ACHN (cell line): ENCODE results near the gene POGZ.

Source experiments
- DNase-seq: peaks from one replicate; pipeline ENCODE4 v3.0.0-alpha.2; 2015
- in situ Hi-C: cut with HindIII; loops from 2 replicates; pipeline ENCODE4 v1.10.0; 2017; ENCODE audit warnings: low sequenced_read_pairs, low pct_ligation_motif_present, low pct_unique_long_range_greater_than_20kb

Gene POGZ

GRCh38 chr1:151362308-151363155 is 96.8 kb downstream of the POGZ start:
- in situ Hi-C loops = no loop called here
- DNase-seq = no peak

- in situ Hi-C loops = no loop called here
Measured at GRCh38 chr1:151361883-151362282, 97.4 kb downstream of the POGZ start.

GRCh38 chr1:151356696-151357095 is 102.6 kb downstream of the POGZ start:
- DNase-seq = no peak
- in situ Hi-C loops = no loop called here

More at GRCh38 chr1:151361883-151362282, 97.4 kb downstream of the POGZ start:
- no peak for DNase-seq
